Measurements from ENCODE around the gene DPYD.
"Not testable (repeated sequence)": the region's sequence is repeated elsewhere in the genome, so short reads cannot be mapped to it uniquely, and the experiment has no call there.

Gene DPYD

GRCh38 chr1:97412737-97413136 lies 508.1 kb downstream of the DPYD start:
- DNase-seq: no peak

- DNase-seq: no peak
Observed at GRCh38 chr1:97412166-97412565, 508.7 kb downstream of the DPYD start.

GRCh38 chr1:97396463-97396862 lies 524.4 kb downstream of the DPYD start:
- no peak for DNase-seq

GRCh38 chr1:97392701-97393100 lies 528.1 kb downstream of the DPYD start:
- DNase-seq: no peak

GRCh38 chr1:97385536-97386277 lies 535.1 kb downstream of the DPYD start:
- DNase-seq: no peak

GRCh38 chr1:97384294-97384968 lies 536.4 kb downstream of the DPYD start:
- DNase-seq: no peak

GRCh38 chr1:97383797-97384196 lies 537.0 kb downstream of the DPYD start:
- no peak for DNase-seq

GRCh38 chr1:97382206-97382605 lies 538.6 kb downstream of the DPYD start:
- no peak for DNase-seq

GRCh38 chr1:97379387-97380075 lies 541.3 kb downstream of the DPYD start:
- DNase-seq: no peak

- no peak for DNase-seq
Observed at GRCh38 chr1:97378596-97378995, 542.2 kb downstream of the DPYD start.

GRCh38 chr1:97377432-97378034 lies 543.3 kb downstream of the DPYD start:
- DNase-seq: no peak

- DNase-seq: no peak
Observed at GRCh38 chr1:97373000-97373399, 547.8 kb downstream of the DPYD start.

GRCh38 chr1:97372531-97372930 lies 548.3 kb downstream of the DPYD start:
- DNase-seq: no peak

- DNase-seq: no peak
Observed at GRCh38 chr1:97368296-97368695, 552.5 kb downstream of the DPYD start.

- no peak for DNase-seq
Observed at GRCh38 chr1:97366984-97367383, 553.9 kb downstream of the DPYD start.

GRCh38 chr1:97365026-97365425 lies 555.8 kb downstream of the DPYD start:
- no peak for DNase-seq

GRCh38 chr1:97364086-97364485 lies 556.7 kb downstream of the DPYD start:
- no peak for DNase-seq

GRCh38 chr1:97356309-97356708 lies 564.5 kb downstream of the DPYD start:
- no peak for DNase-seq

GRCh38 chr1:97352936-97353382 lies 567.9 kb downstream of the DPYD start:
- DNase-seq: no peak

- DNase-seq: no peak
Observed at GRCh38 chr1:97351846-97352245, 569.0 kb downstream of the DPYD start.

GRCh38 chr1:97350662-97351061 lies 570.2 kb downstream of the DPYD start:
- DNase-seq: no peak

GRCh38 chr1:97350241-97350640 lies 570.6 kb downstream of the DPYD start:
- DNase-seq: no peak

GRCh38 chr1:97349794-97350193 lies 571.0 kb downstream of the DPYD start:
- DNase-seq: not testable (repeated sequence)

All from NCI-H510A treated with DMSO at 0.1 percent for 48 hours (cell line).